Activated naive CD8-positive, alpha-beta T cell treated with anti-CD3 and anti-CD28 coated beads, Interleukin-2, amount 50 U/mL, for 16 hours (primary cell): ENCODE results near the gene JAKMIP1.

ENCODE experiments used
- DNase-seq: peaks from one replicate; pipeline ENCODE4 v3.0.0-alpha.2; 2020; ENCODE audit warnings: low read depth, low spot score

Gene JAKMIP1

GRCh38 chr4:5992828-5993321 is 207.5 kb downstream of the JAKMIP1 start:
- no peak for DNase-seq

- DNase-seq = no peak
Measured at GRCh38 chr4:5992171-5992827, 208.1 kb downstream of the JAKMIP1 start.

GRCh38 chr4:5991405-5991804 is 208.9 kb downstream of the JAKMIP1 start:
- DNase-seq = no peak

GRCh38 chr4:5990446-5991160 is 209.7 kb downstream of the JAKMIP1 start:
- no peak for DNase-seq

- no peak for DNase-seq
Measured at GRCh38 chr4:5989236-5990225, 210.8 kb downstream of the JAKMIP1 start.

GRCh38 chr4:5988086-5988845 is 212.1 kb downstream of the JAKMIP1 start:
- DNase-seq = no peak

- DNase-seq = no peak
Measured at GRCh38 chr4:5984843-5985242, 215.5 kb downstream of the JAKMIP1 start.

- no peak for DNase-seq
Measured at GRCh38 chr4:5982156-5982973, 218.0 kb downstream of the JAKMIP1 start.

GRCh38 chr4:5980436-5981155 is 219.8 kb downstream of the JAKMIP1 start:
- DNase-seq = no peak

GRCh38 chr4:5979981-5980380 is 220.4 kb downstream of the JAKMIP1 start:
- DNase-seq = no peak

- no peak for DNase-seq
Measured at GRCh38 chr4:5976921-5977320, 223.4 kb downstream of the JAKMIP1 start.

- no peak for DNase-seq
Measured at GRCh38 chr4:5976431-5976830, 223.9 kb downstream of the JAKMIP1 start.
